Measurements from ENCODE around the gene CLDN3.

The CLDN3 gene

GRCh38 chr7:73770860-73771670 is 995 bp upstream of the CLDN3 start:
- DNase-seq (ENCODE audit: low spot score): no peak

- no peak for DNase-seq (ENCODE audit: low spot score)
Measured at GRCh38 chr7:73769481-73770001, 529 bp downstream of the CLDN3 start.

GRCh38 chr7:73768641-73769480 is 1.2 kb downstream of the CLDN3 start:
- no peak for DNase-seq (ENCODE audit: low spot score)

GRCh38 chr7:73766556-73767229 is 3.4 kb downstream of the CLDN3 start:
- no peak for DNase-seq (ENCODE audit: low spot score)

- DNase-seq (ENCODE audit: low spot score): no peak
Measured at GRCh38 chr7:73762659-73762999, 7.4 kb downstream of the CLDN3 start.

GRCh38 chr7:73761854-73762658 is 8.0 kb downstream of the CLDN3 start:
- no peak for DNase-seq (ENCODE audit: low spot score)

- no peak for DNase-seq (ENCODE audit: low spot score)
Measured at GRCh38 chr7:73758581-73759138, 11.4 kb downstream of the CLDN3 start.

- peak; percentile 45 for DNase-seq (ENCODE audit: low spot score)
Measured at GRCh38 chr7:73749931-73750776, 19.9 kb downstream of the CLDN3 start.

GRCh38 chr7:73746378-73746777 is 23.7 kb downstream of the CLDN3 start:
- DNase-seq (ENCODE audit: low spot score): no peak

GRCh38 chr7:73742753-73743641 is 27.1 kb downstream of the CLDN3 start:
- peak; percentile 48 for DNase-seq (ENCODE audit: low spot score)

- no peak for DNase-seq (ENCODE audit: low spot score)
Measured at GRCh38 chr7:73742338-73742752, 27.7 kb downstream of the CLDN3 start.

- DNase-seq (ENCODE audit: low spot score): no peak
Measured at GRCh38 chr7:73741600-73741999, 28.5 kb downstream of the CLDN3 start.

- DNase-seq (ENCODE audit: low spot score): no peak
Measured at GRCh38 chr7:73740771-73741170, 29.3 kb downstream of the CLDN3 start.

- DNase-seq (ENCODE audit: low spot score): no peak
Measured at GRCh38 chr7:73740212-73740611, 29.9 kb downstream of the CLDN3 start.

- DNase-seq (ENCODE audit: low spot score): no peak
Measured at GRCh38 chr7:73739387-73739767, 30.7 kb downstream of the CLDN3 start.

- peak; percentile 98 for DNase-seq (ENCODE audit: low spot score)
Measured at GRCh38 chr7:73738612-73739386, 31.3 kb downstream of the CLDN3 start, which contains the start of gene ABHD11. TSS of gene ABHD11 (minus strand) at chr7:73738802. CDS start at chr7:73738770, 32 bp downstream.

- peak; percentile 43 for DNase-seq (ENCODE audit: low spot score)
Measured at GRCh38 chr7:73738220-73738611, 31.9 kb downstream of the CLDN3 start.

GRCh38 chr7:73737491-73738219 is 32.4 kb downstream of the CLDN3 start:
- no peak for DNase-seq (ENCODE audit: low spot score)

Measured in Ammon's horn (tissue), 1 donor.